Measurements from ENCODE around the gene RHBDL1. TPM values are rescaled to one million over a fixed set of nuclear protein-coding genes. Genes with fewer than 3 reads are reported as not detected.

Gene RHBDL1
- total RNA-seq, 4 donors from 2014 or later: 1.2 to 8.9 (median 3.9) TPM

DNA sequence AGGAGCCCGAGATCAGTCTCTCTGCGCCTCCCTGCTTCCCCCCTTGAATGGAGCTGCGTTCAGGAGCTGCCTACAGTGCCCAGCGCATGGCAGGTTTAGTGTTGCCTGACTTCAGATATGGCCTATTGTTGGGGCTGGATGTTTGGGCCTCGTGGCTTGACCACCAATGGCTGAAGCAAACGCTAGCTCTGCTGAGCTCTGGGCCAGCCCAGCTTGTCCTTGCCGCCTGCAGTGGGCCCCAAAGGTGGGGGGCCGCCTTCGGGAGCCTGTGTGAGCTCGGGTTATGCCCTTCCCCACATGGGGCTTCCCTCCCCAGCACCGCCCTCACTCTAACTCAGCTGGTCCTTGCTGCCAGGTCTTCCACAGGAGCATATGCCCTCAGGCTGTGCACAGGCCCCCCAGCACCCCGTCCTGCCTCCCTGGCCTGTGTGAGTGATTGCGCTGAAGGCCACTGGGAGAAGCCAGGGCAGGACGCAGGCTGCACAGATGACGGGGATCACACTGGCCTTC lies 37.4 kb upstream of the RHBDL1 start:
- H3K4me1 ChIP-seq: peaks cover 42% of the 10 kb centered on the region
- no peaks in the 10 kb centered on the region for H3K9me3 ChIP-seq
- no peak overlapping the region for H3K27ac ChIP-seq
- H3K27me3 ChIP-seq: no peaks in the 10 kb centered on the region
- H3K4me3 ChIP-seq: no peak overlapping the region
- TF ChIP-seq EP300 (IDR thresholded peaks at IDR 0.05): no peak
- no peak for TF ChIP-seq POLR2A (IDR thresholded peaks at IDR 0.05)
- TF ChIP-seq, protein P1, sequence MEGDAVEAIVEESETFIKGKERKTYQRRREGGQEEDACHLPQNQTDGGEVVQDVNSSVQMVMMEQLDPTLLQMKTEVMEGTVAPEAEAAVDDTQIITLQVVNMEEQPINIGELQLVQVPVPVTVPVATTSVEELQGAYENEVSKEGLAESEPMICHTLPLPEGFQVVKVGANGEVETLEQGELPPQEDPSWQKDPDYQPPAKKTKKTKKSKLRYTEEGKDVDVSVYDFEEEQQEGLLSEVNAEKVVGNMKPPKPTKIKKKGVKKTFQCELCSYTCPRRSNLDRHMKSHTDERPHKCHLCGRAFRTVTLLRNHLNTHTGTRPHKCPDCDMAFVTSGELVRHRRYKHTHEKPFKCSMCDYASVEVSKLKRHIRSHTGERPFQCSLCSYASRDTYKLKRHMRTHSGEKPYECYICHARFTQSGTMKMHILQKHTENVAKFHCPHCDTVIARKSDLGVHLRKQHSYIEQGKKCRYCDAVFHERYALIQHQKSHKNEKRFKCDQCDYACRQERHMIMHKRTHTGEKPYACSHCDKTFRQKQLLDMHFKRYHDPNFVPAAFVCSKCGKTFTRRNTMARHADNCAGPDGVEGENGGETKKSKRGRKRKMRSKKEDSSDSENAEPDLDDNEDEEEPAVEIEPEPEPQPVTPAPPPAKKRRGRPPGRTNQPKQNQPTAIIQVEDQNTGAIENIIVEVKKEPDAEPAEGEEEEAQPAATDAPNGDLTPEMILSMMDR (IDR thresholded peaks at IDR 0.05): no peak
- no peak for TF ChIP-seq POLR2AphosphoS5 (IDR thresholded peaks at IDR 0.05)
- WGBS: 94% methylated on average over 4 of the region's 15 CpGs
- peaks cover 16% of the 10 kb centered on the region for H3K36me3 ChIP-seq
- DNase-seq (ENCODE audit: low spot score in 2 of 2): no peak

DNA sequence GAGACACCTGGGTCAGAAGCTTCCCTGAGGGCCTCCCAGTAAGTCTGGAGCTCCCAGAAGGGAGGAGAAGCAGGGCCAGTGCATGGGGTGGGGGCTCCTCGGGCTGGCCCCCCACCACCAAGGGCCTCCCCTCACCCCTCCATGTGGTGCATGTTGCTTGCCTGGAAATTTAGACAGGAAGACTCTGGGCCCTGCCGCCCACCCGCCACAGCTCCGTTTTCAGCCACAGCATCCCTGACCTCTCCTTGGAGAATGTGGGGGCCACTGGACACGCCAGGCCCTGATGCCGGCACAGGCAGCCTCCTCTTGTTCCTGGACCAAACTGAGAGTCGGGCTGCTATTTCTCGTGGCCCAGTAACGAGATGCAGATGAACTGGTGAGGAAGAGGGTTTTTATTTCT lies 36.6 kb upstream of the RHBDL1 start:
- H3K9me3 ChIP-seq: no peaks in the 10 kb centered on the region
- no peaks in the 10 kb centered on the region for H3K27me3 ChIP-seq
- no peak overlapping the region for H3K27ac ChIP-seq
- H3K4me3 ChIP-seq: no peak overlapping the region
- 54% methylated on average over 6 of the region's 9 CpGs for WGBS
- no peak for DNase-seq (ENCODE audit: low spot score in 2 of 2)
- peaks cover 8% of the 10 kb centered on the region for H3K36me3 ChIP-seq
- H3K4me1 ChIP-seq: peaks cover 43% of the 10 kb centered on the region
- TF ChIP-seq POLR2AphosphoS5 (IDR thresholded peaks at IDR 0.05) (no peak), POLR2A (IDR thresholded peaks at IDR 0.05) (no peak), EP300 (IDR thresholded peaks at IDR 0.05) (no peak)
- TF ChIP-seq, protein P1 (IDR thresholded peaks at IDR 0.05): no peak

DNA sequence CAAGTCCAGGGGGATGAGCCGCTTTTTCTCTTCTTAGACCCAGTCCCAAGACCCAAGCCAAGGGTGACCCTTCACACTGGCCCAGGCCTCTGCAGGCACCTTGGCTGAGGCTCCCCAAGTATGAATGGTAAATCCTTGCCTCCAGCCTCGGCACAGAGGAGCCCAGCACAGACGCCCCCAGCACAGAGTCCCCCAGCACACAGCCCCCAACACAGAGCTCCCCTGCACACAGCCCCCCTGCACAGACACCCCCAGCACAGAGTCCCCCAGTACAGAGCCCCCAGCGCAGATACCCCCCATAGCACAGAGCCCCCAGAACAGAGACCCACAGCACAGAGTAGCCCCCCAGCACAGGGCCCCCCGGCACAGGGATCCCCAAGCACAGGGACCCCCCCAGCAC lies 34.9 kb upstream of the RHBDL1 start:
- no peak for DNase-seq (ENCODE audit: low spot score in 2 of 2)
- H3K36me3 ChIP-seq: no peaks in the 10 kb centered on the region
- WGBS: 80% methylated on average over 2 of the region's 5 CpGs
- H3K4me1 ChIP-seq: peaks cover 35% of the 10 kb centered on the region
- H3K27me3 ChIP-seq: no peaks in the 10 kb centered on the region
- H3K27ac ChIP-seq: no peak overlapping the region
- peak overlapping the region; percentile 89 for H3K4me3 ChIP-seq
- no peak for TF ChIP-seq EP300 (IDR thresholded peaks at IDR 0.05)
- TF ChIP-seq, protein P1 (IDR thresholded peaks at IDR 0.05): no peak
- H3K9me3 ChIP-seq: no peaks in the 10 kb centered on the region

DNA sequence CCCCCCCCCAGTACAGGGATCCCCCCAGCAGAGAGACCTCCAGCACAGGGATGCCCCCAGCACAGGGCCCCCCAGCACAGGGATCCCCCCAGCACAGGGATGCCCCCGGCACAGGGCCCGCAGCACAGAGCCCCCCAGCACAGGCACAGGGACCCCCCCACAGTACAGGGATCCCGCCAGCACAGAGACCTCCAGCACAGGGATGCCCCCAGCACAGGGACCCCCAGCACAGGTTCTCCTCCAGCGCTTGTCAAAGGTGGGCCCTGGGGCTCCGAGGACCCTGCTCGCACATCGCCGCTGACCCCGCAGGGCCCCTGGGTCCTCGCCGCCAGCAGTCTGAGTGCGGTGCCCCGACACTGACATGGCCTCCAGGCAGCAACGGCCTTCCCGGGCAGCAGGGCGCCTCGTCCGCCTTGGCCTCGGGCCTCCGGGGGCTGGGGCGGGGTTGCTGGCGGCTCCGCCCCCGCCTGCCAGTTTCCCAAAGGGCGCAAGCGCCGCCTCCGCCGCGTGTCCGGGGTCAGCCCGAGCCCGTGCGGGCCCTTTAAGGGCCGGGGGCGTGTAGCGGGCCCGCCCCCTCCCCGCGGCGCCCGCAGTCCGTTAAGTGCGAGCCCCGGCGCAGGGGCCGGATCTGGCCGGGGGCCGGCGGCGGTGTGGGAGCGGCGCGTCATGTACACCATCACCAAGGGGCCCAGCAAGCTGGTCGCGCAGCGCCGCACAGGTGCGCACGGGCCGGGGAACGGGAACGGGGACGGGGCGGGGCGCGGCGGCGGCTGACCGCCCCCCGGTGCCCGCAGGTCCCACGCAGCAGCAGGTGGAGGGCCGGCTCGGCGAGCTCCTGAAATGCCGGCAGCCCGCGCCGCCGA lies 33.9 kb upstream of the RHBDL1 start, which contains the start of gene MCRIP2:
MCRIP2 (plus strand) TSS at position 503 of the 863 bp plus-strand sequence; CDS start at position 667, 164 bp downstream.
- H3K36me3 ChIP-seq: no peaks in the 10 kb centered on the region
- DNase-seq (ENCODE audit: low spot score in 2 of 2): no peak
- no peaks in the 10 kb centered on the region for H3K9me3 ChIP-seq
- WGBS: no CpG with 5 or more reads among the region's 81 CpGs
- peak within 1 kb of the TSS; percentile 89 for H3K4me3 ChIP-seq
- peaks cover 39% of the 10 kb centered on the region for H3K4me1 ChIP-seq
- H3K27me3 ChIP-seq: no peaks in the 10 kb centered on the region
- TF ChIP-seq POLR2A (IDR thresholded peaks at IDR 0.05): peak in 1 of 2 donors; percentile 2
- no peak for TF ChIP-seq EP300 (IDR thresholded peaks at IDR 0.05)
- peak within 1 kb of the TSS; percentile 84 for H3K27ac ChIP-seq

DNA sequence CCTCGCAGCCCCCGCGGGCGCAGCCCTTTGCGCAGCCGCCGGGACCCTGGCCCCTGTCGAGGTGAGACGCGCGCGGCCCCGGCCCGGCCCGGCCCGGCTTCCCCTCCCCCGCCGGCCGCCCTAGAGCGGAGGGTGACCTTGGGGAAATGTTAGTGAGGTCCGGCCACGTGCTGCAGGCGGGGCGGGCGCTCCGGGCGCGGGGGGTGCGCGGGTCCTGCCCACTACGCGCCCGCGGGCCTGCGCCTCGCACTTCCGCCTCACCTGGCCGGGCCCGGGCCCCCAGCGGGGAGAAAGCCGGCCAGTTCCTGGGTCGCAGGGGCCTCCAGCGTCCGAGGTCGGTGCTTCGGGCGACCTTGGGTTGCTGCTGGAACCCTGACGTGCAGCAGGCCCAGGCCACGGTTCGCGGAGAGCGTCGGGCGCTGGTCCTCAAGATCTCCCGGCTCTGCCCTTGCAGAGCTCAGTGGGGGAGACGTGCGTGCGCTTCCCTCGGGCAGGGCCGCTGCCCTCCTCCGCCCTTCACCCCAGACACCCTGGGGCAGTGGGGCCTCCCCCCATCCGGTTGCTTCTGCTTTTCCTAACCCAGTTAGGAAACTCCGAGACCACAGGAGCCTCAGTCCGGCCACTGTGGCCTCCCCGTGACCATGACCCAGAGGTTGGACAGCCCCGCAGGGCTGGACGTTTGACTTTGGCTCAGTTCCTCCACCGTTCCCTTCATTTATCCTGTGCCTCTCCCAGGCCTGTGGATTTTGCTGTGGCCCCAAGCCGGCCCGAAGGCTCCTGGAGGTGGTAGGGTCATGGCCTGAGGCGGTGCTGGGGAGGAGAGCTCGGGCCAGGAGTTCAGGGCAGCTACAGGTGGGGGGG lies 33.1 kb upstream of the RHBDL1 start:
- peaks cover 45% of the 10 kb centered on the region for H3K4me1 ChIP-seq
- WGBS: 65% methylated on average over 5 of the region's 72 CpGs
- no peaks in the 10 kb centered on the region for H3K27me3 ChIP-seq
- peak overlapping the region; percentile 89 for H3K4me3 ChIP-seq
- H3K27ac ChIP-seq: peak overlapping the region; percentile 84
- H3K9me3 ChIP-seq: no peaks in the 10 kb centered on the region
- no peak for DNase-seq (ENCODE audit: low spot score in 2 of 2)
- TF ChIP-seq POLR2A (IDR thresholded peaks at IDR 0.05): no peak
- TF ChIP-seq, protein P1 (IDR thresholded peaks at IDR 0.05): no peak
- TF ChIP-seq POLR2AphosphoS5 (IDR thresholded peaks at IDR 0.05): no peak
- no peak for TF ChIP-seq EP300 (IDR thresholded peaks at IDR 0.05)
- no peaks in the 10 kb centered on the region for H3K36me3 ChIP-seq
